Gastroesophageal sphincter (tissue), 3 donors: ENCODE data around the gene SLC12A8.

ENCODE experiments used
- CTCF ChIP-seq, 4 experiments: fragments of 200-600 bp in 2 of 4; fragments of 450-650 bp in 2 of 4; sonication (generic) in 1 of 4; IDR thresholded peaks; one replicate each; pipeline ENCODE4 v1.5.1; 2017 to 2019; ENCODE audit warnings: antibody characterized with exemption in 4 of 4, mild to moderate bottlenecking in 2 of 4, moderate library complexity in 2 of 4
- POLR2A ChIP-seq, 2 donors: fragments of 450-650 bp; IDR thresholded peaks; one replicate each; pipeline ENCODE4 v1.6.1; 2017; ENCODE audit warnings: antibody characterized with exemption in 2 of 2, mild to moderate bottlenecking in 2 of 2, moderate library complexity in 1 of 2
- POLR2AphosphoS5 ChIP-seq: sonication (generic); formaldehyde crosslinking; IDR thresholded peaks from one replicate; pipeline ENCODE4 v1.6.1; 2017; ENCODE audit warnings: antibody characterized with exemption

GRCh38 chr3:125103406-125103805 lies 109.1 kb downstream of the SLC12A8 start:
- TF ChIP-seq POLR2A (IDR thresholded peaks at IDR 0.05), result no peak
- TF ChIP-seq CTCF (IDR thresholded peaks at IDR 0.05), result no peak
- no peak for TF ChIP-seq POLR2AphosphoS5
